ENCODE measurements around the gene SLC51B. TPM values are rescaled to one million over a fixed set of nuclear protein-coding genes. Genes with fewer than 3 reads are reported as not detected.

SLC51B gene
- total and polyA plus RNA-seq, 10 of the 15 experiments (the other 5 are each of a cell fraction or from before 2014, with no cell fraction given): 0.05 to 0.17 (median 0.13) TPM; not detected in 7

DNA sequence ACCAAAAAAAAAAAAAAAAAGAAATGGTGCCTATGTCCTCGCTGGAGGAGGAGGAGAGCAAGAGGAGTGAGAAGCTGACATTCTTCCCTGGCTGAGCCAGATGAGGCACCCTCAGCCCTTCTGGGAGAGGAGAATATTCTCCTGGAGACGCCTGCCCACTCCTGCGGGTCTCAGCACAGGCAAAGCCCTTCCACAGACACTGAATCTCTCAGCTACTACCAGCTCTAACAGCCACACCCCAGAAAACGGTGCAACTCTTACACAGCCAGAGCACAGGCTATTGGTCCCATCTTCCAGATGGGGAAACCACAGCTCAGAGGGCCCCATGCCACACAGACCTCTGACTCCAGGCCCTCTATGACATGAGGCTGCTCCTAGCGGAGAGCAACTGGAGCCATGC, 16.9 kb downstream of the SLC51B start (continued):
- TF ChIP-seq SRF (IDR thresholded peaks at IDR 0.05; ENCODE audit: low read depth in 2 of 2, low read length in 2 of 2): no peak
- TF ChIP-seq NBN (IDR thresholded peaks at IDR 0.05): no peak
- TF ChIP-seq, protein P1, sequence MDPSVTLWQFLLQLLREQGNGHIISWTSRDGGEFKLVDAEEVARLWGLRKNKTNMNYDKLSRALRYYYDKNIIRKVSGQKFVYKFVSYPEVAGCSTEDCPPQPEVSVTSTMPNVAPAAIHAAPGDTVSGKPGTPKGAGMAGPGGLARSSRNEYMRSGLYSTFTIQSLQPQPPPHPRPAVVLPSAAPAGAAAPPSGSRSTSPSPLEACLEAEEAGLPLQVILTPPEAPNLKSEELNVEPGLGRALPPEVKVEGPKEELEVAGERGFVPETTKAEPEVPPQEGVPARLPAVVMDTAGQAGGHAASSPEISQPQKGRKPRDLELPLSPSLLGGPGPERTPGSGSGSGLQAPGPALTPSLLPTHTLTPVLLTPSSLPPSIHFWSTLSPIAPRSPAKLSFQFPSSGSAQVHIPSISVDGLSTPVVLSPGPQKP (IDR thresholded peaks at IDR 0.05; ENCODE audit: low read depth, low read length): no peak
- TF ChIP-seq CHD4 (IDR thresholded peaks at IDR 0.05): no peak
- TF ChIP-seq HCFC1 (IDR thresholded peaks at IDR 0.05; ENCODE audit: low read length): no peak
- TF ChIP-seq SMAD5 (IDR thresholded peaks at IDR 0.05; ENCODE audit: low read depth): no peak

- CTCF ChIA-PET: interaction anchor here (1.2 to 3.6 kb wide), 2 partner anchors 15 to 29 kb away, joined by 3 to 12 read pairs; no protein-coding TSS in a partner anchor
- TF ChIP-seq, protein P2, sequence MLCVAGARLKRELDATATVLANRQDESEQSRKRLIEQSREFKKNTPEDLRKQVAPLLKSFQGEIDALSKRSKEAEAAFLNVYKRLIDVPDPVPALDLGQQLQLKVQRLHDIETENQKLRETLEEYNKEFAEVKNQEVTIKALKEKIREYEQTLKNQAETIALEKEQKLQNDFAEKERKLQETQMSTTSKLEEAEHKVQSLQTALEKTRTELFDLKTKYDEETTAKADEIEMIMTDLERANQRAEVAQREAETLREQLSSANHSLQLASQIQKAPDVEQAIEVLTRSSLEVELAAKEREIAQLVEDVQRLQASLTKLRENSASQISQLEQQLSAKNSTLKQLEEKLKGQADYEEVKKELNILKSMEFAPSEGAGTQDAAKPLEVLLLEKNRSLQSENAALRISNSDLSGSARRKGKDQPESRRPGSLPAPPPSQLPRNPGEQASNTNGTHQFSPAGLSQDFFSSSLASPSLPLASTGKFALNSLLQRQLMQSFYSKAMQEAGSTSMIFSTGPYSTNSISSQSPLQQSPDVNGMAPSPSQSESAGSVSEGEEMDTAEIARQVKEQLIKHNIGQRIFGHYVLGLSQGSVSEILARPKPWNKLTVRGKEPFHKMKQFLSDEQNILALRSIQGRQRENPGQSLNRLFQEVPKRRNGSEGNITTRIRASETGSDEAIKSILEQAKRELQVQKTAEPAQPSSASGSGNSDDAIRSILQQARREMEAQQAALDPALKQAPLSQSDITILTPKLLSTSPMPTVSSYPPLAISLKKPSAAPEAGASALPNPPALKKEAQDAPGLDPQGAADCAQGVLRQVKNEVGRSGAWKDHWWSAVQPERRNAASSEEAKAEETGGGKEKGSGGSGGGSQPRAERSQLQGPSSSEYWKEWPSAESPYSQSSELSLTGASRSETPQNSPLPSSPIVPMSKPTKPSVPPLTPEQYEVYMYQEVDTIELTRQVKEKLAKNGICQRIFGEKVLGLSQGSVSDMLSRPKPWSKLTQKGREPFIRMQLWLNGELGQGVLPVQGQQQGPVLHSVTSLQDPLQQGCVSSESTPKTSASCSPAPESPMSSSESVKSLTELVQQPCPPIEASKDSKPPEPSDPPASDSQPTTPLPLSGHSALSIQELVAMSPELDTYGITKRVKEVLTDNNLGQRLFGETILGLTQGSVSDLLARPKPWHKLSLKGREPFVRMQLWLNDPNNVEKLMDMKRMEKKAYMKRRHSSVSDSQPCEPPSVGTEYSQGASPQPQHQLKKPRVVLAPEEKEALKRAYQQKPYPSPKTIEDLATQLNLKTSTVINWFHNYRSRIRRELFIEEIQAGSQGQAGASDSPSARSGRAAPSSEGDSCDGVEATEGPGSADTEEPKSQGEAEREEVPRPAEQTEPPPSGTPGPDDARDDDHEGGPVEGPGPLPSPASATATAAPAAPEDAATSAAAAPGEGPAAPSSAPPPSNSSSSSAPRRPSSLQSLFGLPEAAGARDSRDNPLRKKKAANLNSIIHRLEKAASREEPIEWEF (IDR thresholded peaks at IDR 0.05; ENCODE audit: insufficient replicate concordance, low read depth, low read length): no peak
- TF ChIP-seq SPI1 (IDR thresholded peaks at IDR 0.05; ENCODE audit: borderline replicate concordance, insufficient read depth, low read depth, low read length) (no peak), POLR2AphosphoS2 (IDR thresholded peaks at IDR 0.05; ENCODE audit: low read depth, low read length) (no peak), CBFB (IDR thresholded peaks at IDR 0.05; ENCODE audit: low read depth) (no peak), BCLAF1 (IDR thresholded peaks at IDR 0.05) (no peak), FOXK2 (IDR thresholded peaks at IDR 0.05) (no peak), IRF4 (IDR thresholded peaks at IDR 0.05; ENCODE audit: low read depth, low read length) (no peak), MAX (IDR thresholded peaks at IDR 0.05; ENCODE audit: low read depth, low read length) (no peak), BHLHE40 (IDR thresholded peaks at IDR 0.05; ENCODE audit: borderline replicate concordance in 1 of 2, low read depth in 2 of 2, low read length in 1 of 2) (no peak)
These were observed 17.5 kb downstream of the SLC51B start for GRCh38 chr15:65062726-65063125.

More at GRCh38 chr15:65062726-65063125, 17.5 kb downstream of the SLC51B start:
- BruUV-seq (replicated peaks): no TSS peak
- peaks cover 0 to 2% of the 10 kb centered on the region in 2 experiments for H3K27me3 ChIP-seq (replicated peaks in 1 of 2; ENCODE audit: control insufficient read depth in 2 of 2, insufficient read depth in 2 of 2, low read length in 1 of 2)
- H3K79me2 ChIP-seq (ENCODE audit: control insufficient read depth, insufficient read depth, low read length): no peaks in the 10 kb centered on the region
- H3K4me1 ChIP-seq (ENCODE audit: control insufficient read depth, insufficient read depth, low read length): no peaks in the 10 kb centered on the region
- ATAC-seq (no peak), DNase-seq (ENCODE audit: low read depth, low spot score) (no peak), FAIRE-seq (no peak)
- ChIA-PET SMC1A (ENCODE audit: uncharacterized antibody, unreplicated experiment) (interaction anchor here (0.8 to 1.4 kb wide), 4 partner anchors 10 to 124 kb away, joined by 3 to 5 read pairs (median 4); no protein-coding TSS in a partner anchor), RAD21 (ENCODE audit: unreplicated experiment) (interaction anchor here (0.8 kb wide), 1 partner anchor 24 kb away, joined by 3 read pairs; no protein-coding TSS in a partner anchor), POLR2A (no interaction called here)
- WGBS (ENCODE audit: insufficient coverage, insufficient replicate concordance, low lambda C conversion rate, missing lambda C conversion rate): 24% methylated on average over 5 of the region's 5 CpGs
- intact Hi-C loops (cut with micrococcal nuclease; ENCODE audit: unreplicated experiment): no loop called here
- no peaks in the 10 kb centered on the region for H3K36me3 ChIP-seq (ENCODE audit: control insufficient read depth in 2 of 2, insufficient read depth in 2 of 2, low read length in 1 of 2)
- H3K27ac ChIP-seq (ENCODE audit: control insufficient read depth, insufficient read depth): no peak overlapping the region
- H4K20me1 ChIP-seq (ENCODE audit: control insufficient read depth, insufficient read depth): no peaks in the 10 kb centered on the region
- H3K4me3 ChIP-seq: no peak overlapping the region
- in situ Hi-C loops (cut with MboI): no loop called here
- no peaks in the 10 kb centered on the region for H3K9me3 ChIP-seq (replicated peaks; ENCODE audit: control insufficient read depth, insufficient read depth, low read length)
- H2AFZ ChIP-seq (ENCODE audit: control insufficient read depth, low read depth, low read length): no peak overlapping the region
- no peak overlapping the region for H3K9ac ChIP-seq (ENCODE audit: control insufficient read depth, insufficient read depth, low read length)
- H3K4me2 ChIP-seq (ENCODE audit: control insufficient read depth, insufficient read depth): no peak overlapping the region
